Activated CD8-positive, alpha-beta memory T cell treated with anti-CD3 and anti-CD28 coated beads for 24 hours (primary cell): ENCODE data around the gene LTBP3.
A peak's percentile ranks its signal among the peaks of the same experiment; 100 is the strongest.

Source experiments
- DNase-seq: peaks from one replicate; pipeline ENCODE4 v3.0.0-alpha.2; 2020

The LTBP3 gene

GRCh38 chr11:65585396-65586246 is 27.5 kb upstream of the LTBP3 start:
- DNase-seq = no peak

DNA sequence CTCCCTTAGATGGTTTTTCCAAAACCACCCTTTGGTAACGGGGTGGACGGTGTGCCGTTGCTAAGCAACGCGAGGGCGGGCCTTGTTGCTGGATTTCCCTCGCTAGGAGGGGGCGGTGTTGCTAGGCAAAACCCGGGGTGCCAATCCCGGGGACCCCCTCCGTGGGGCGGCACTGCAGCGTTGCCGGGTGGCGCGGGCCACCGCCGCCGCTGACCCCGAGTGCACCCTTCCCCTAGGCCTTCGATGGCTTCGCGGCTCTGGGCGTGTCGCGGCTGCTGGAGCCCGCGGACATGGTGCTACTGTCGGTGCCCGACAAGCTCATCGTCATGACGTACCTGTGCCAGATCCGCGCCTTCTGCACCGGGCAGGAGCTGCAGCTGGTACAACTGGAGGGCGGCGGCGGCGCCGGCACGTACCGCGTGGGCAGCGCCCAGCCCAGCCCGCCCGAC is 26.6 kb upstream of the LTBP3 start:
- DNase-seq = no peak

- no peak for DNase-seq
Measured at GRCh38 chr11:65584106-65584505, 25.9 kb upstream of the LTBP3 start.

GRCh38 chr11:65583589-65583988 is 25.4 kb upstream of the LTBP3 start:
- DNase-seq = no peak

DNA sequence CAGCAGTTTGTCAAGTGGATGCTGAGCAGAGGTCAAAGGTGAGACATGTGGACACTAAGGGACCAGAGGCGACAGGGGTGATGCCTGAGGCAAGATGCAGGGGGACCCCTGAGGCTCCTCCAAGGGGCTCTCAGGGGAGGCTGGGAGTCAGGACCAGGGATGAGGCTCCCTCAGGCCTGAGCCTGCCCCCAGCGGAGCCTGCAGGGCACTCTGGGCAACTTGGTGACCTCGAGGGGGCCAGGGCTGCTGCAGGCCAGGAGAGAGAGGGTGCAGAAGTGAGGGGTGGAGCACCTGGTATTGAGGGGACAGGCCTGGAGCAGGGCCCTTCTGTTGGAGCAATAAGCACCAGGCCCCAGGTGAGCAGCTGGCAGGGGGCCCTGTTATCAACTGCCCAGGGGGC is 23.8 kb upstream of the LTBP3 start:
- no peak for DNase-seq

DNA sequence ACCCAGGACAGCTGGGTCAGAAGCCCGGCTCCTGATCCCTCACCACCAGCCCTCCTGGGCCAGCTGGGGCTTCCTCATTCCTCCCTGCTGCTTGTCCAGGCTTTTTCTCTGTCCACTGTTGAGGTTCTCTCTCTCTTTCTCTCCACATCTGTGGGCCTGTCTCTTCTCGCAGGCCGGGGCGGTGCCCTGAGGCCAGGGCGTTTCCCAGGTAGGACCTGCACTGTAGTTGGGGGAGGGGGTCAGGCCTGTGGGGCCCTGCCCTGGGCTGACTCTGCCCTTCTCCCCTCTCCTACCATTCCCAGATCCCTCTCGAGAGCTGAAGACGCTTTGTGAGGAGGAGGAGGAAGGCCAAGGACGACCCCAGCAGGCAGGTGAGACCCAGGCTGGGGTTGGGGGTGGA is 22.6 kb upstream of the LTBP3 start:
- DNase-seq = no peak

- DNase-seq = no peak
Measured at GRCh38 chr11:65580031-65580692, 22.0 kb upstream of the LTBP3 start.

DNA sequence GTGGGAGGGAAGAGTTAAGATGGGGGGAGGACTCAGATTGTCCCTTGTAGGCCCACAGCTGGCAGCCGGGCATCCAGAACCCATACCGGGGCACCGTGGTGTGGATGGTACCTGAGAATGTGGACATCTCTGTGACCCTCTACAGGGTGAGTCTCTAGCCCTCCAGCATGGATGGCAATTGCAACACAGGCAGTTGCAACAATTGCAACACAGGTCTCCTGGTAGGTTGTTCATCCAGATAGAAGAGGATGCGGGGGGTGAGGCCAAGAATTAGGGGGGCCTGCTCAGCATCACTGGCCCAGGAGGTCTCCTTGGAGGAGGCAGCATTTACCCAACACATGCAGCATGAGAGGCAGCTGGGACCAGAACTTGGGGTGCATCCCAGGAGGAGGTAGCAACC is 21.1 kb upstream of the LTBP3 start:
- no peak for DNase-seq

DNA sequence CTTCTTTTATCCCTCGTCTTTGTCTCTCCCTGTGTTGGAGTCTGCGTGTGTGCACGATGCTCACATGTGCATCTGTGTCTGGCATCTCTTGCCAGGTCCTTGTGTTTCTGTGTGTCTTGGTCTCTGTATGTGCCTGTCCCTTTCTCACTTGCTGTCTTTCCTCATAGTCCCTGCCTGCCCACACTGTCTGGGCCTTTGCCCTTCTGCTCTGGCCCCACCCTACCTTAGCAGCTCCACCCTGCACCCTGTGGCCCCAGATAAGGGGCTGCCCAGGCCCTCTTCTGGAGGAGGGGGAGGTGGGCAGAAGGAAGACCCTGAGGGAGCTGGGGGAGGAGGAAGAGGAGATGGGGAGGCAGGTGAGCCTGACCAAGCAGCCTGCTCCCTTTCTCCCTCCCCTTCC is 20.5 kb upstream of the LTBP3 start:
- DNase-seq = no peak

- no peak for DNase-seq
Measured at GRCh38 chr11:65578134-65578533, 20.0 kb upstream of the LTBP3 start.

- no peak for DNase-seq
Measured at GRCh38 chr11:65577756-65578109, 19.6 kb upstream of the LTBP3 start.

GRCh38 chr11:65576867-65577755 is 19.0 kb upstream of the LTBP3 start:
- no peak for DNase-seq

DNA sequence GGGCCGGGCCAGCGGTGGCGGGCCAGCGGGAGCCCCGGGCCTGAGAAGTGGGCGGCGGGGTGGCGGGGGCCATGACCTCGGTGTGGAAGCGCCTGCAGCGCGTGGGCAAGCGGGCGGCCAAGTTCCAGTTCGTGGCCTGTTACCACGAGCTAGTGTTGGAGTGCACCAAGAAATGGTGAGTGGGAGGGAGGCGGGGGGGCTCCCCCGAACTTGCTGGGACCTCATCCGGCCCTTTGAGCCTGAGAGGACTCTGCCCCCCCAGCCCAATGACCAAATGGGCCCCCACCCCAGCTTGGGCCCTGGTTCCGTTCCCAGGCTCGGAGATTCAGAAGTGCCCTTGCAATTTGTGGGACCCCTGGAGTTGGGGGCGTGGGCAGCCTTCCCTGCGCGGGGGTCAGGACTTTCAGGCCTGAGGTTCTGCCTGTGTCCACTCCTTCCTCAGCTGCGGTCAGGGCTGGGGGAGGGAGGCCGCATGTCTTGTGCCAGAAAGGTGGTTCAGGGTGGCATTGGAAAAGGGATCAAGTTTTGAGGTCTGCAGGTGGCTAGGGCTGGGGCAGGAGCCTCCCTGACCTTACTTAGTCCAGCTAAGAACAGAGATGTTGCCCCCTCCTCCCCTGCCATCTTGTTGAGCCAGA is 18.2 kb upstream of the LTBP3 start:
- no peak for DNase-seq

DNA sequence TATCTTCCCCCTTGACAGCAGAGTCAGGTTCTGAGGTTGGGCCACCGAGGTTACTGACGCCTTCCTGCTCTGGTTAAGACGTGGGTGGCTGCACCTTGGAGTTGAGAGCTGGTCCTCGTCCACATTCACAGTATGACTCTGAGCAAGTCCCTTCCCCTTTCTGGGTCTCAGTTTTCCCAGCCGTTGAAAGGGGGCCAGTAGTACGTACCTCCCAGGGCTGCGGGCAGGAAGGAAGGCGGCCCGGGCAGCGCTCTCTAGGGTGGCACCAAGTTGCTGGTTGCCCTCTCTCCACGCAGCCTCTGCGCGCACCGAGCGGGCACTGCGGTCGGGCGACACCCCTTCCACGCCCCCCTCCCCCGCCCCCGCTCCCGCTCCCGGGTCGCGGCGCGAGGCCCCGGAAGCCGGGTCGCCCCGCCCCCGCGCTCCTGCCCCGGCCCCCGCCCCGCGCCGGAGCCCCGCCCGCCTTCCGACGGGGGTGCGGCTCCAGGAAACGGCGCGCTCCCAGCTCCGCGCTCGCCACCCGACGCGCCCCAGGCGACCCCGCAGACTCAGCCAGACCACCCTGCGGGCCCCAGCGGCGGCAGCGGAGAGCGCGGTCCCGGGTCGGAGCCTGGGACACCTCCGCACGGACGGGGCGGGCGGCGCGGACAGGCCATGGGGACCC is 17.5 kb upstream of the LTBP3 start, which contains the start of gene EHBP1L1:
Gene EHBP1L1, plus strand, starts transcription at position 486 of the 664 bp plus-strand sequence. CDS start 250 bp downstream, outside the sequence.
- peak; percentile 88 for DNase-seq

DNA sequence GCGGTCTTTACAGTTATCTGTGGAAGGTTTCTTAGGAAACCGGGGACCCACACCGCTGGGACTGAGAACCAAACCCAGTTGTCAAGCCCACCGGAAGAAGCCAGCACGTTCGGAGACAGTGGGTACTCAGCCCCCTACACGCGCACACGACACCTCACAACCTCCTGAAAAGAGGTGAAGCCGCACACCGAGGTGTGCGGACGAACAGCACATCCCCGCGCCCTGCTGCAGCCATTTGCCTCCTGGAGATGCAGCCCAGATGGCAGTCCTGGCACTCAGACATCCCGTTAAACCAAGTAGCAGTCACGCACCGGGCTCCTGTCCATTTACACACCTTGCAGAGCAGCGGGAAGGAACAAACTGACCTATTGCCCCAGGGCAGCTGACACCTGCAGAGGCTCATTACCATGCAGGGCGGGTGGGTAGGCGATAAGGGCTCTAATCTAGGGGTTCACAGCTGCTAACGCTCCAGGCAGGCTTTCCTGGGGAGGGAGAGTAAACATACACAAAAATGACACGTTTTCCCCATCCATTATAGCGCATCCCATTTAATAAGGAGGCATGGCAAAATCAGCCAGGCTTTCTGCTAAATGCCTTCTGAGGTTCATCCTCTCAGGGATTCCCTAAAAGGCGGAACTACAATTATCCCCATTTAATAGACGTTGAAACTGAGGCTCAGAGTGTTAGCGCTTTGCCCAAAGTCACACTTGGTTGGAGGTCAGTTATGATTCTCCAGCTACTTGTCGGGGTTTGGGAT is 16.8 kb upstream of the LTBP3 start:
- no peak for DNase-seq

- DNase-seq = peak; percentile 94
Measured at GRCh38 chr11:65574109-65574810, 16.1 kb upstream of the LTBP3 start.

- DNase-seq = no peak
Measured at GRCh38 chr11:65573391-65574079, 15.4 kb upstream of the LTBP3 start.

DNA sequence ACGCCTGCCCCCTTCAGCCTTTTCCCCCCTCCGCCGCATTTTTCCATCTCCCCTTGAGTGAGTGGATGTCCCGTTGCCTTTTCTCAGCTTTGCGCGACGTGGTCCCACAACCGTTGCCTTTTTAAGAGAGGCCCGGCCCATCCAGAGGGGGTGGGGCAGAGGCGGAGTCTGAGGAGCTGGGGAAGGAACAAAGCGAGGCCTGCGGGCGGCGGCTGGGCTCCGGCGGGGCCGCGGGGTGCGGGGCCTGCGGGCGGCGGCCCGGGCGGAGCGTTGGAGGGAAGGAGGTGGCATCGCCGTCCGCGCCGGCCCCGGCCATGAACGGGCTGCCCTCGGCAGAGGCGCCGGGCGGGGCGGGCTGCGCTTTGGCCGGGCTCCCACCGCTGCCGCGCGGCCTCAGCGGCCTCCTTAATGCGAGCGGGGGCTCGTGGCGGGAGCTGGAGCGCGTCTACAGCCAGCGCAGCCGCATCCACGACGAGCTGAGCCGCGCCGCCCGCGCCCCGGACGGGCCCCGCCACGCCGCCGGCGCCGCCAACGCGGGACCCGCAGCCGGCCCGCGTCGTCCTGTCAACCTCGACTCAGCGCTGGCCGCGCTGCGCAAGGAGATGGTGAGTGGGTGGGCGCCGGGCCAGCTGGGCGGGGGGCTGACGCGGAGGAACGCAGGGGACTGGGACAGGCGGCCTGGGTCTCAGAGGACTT is 14.3 kb upstream of the LTBP3 start, which contains the start of gene FAM89B:
Gene FAM89B, plus strand, starts transcription at position 183 of the 696 bp plus-strand sequence. Its CDS starts 132 bp downstream, at position 315.
- peak; percentile 92 for DNase-seq

DNA sequence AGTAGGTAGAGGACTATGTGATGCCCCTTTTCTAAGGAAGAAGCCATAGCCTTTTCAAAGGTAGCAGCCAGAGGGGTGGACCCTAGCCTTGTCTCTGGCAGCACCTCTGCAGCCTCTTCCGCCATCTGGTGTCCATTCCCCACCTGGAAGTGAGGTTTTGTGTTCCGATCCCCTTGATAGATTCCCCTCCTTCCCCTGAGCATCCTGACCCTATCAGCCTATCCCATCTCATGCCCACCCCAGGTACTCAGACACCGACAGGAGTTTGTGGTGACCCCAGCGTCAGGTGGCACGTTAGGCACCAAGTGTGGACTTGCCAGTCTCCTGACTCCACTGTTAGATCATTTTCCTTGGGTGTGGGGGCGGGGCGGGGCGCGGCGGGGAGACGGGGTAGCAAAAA is 13.8 kb upstream of the LTBP3 start:
- no peak for DNase-seq
